Measurements from ENCODE around the gene PCED1B.
"Not testable (repeated sequence)": the region's sequence is repeated elsewhere in the genome, so short reads cannot be mapped to it uniquely, and the experiment has no call there.

PCED1B gene

DNA sequence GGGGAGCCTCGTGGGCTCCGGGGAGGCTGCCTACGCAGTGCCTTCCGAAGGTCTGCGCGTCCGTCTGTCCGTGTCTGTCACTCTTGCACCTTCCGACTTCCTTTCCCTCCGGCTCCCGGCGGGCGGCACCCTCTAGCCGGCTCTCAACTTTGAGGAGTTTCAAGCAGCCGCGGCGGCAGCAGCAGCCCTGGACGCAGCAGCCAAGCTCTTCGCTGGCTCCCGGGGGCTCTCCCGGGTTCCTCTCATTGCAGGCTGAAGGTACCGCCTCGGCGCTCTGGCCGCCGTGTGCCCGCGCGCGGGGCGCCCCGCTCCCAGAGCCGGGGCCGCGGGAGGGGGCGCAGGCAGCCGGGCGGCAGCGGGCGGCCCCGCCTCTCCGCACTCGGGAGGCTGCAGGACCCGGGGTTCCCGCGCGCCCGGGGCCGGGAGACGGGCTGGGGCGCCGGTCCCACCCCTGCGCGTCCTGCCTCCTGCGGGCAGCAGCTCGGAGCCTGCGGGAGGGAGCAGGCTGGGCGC lies at the start of gene PCED1B, which contains the start of gene AMIGO2:
PCED1B (plus strand) TSS at position 154 of the 513 bp plus-strand sequence. CDS start 155,443 bp downstream, outside the sequence.
AMIGO2 (minus strand) TSS at position 492 of the 513 bp plus-strand sequence. CDS start 957 bp downstream, outside the sequence.
- no peak for DNase-seq

DNA sequence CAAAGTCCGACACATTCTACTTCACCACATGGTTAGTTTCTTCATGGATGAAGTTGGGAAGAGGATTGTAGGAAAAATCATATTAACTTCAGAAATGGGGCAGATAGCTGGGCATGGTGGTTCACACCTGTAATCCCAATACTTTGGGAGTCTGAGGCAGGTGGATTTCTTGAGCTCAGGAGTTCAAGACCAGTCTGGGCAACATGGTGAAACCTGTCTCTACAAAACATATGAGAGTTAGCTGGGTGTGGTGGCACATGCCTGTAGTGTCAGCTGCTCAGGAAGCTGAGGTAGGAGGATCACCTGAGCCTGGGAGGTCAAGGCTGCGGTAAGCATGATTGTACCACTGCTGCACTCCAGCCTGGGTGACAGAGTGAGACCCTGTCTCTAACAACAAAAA lies 49.5 kb upstream of the PCED1B start:
- no peak for DNase-seq

GRCh38 chr12:47032644-47033043 lies 46.8 kb upstream of the PCED1B start:
- peak; percentile 27 for DNase-seq

DNA sequence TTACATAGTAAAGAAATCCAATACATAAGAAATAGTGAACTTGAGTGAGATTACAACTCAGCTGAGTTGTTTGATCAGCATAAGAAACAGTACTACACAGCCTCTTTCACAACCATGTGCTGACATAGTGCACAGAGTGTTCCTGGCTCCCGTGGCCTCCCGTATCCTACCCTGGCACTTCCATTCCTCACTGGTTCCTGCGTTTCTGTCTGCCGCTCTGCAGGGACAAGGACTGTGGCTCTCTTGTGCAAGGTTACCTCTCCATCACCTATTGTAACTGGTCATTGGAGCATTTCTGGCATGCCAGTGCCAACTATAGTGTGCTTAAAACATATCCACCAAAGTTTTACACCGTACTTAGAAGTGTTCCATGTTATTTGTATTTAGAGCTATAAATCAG lies 46.3 kb upstream of the PCED1B start:
- no peak for DNase-seq

- no peak for DNase-seq
These were observed 45.4 kb upstream of the PCED1B start for GRCh38 chr12:47033789-47034555.

GRCh38 chr12:47034661-47035060 lies 44.8 kb upstream of the PCED1B start:
- DNase-seq, result no peak

GRCh38 chr12:47035484-47035883 lies 43.9 kb upstream of the PCED1B start:
- no peak for DNase-seq

- no peak for DNase-seq
These were observed 41.1 kb upstream of the PCED1B start for GRCh38 chr12:47038270-47038748.

DNA sequence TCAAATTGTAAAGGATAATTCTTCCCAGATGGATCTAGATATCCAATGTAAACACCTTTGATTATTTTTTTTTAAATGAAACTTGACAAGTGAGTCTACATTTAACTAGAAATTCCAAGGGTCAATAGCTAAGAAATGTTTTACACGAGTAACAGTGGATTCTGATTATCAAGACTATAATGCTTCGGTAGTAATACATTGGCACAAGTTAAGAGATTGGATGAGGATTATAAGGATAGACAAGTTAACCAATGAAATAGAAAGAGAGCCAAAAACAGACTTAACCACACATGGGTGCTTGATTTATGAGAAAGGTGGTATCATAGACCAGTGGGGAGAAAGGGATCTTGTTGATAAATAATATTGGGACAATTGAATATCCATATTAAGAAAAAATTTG lies 40.3 kb upstream of the PCED1B start:
- DNase-seq, result no peak

GRCh38 chr12:47039756-47040155 lies 39.7 kb upstream of the PCED1B start:
- no peak for DNase-seq

DNA sequence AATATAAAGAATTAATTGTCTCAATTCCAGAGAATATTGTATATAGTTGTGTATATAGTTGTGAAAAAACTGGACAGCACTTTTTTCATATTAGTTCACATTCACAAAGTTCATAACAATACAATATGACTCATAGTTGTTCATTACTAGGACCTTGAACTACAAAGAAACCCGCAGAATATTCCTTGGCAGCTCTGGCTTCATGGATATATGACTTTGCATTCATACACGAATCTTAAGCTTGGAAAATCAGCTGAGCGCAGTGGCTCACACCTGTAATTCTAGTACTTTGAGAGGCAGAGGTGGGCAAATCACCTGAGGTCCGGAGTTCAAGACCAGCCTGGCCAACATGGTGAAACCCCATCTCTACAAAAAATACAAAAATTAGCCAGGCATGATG lies 38.1 kb upstream of the PCED1B start:
- DNase-seq, result no peak

DNA sequence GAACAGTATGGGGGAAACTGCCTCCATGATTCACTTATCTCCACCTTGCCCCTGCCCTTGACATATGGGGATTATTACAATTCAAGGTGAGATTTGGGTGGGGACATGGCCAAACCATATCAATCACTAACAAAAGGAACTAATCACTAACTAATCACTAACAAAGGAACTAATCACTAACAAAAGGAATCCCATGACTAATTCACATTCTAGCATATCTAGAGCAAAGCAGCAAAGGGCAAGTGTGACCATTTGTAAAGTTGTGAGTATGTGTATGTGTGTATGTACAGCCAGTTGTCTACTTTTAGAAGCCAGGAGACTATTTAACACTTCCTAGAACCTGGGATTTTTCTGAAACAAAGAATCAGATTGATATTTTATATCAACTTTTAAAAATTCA lies 30.9 kb upstream of the PCED1B start:
- no peak for DNase-seq

GRCh38 chr12:47051291-47051690 lies 28.1 kb upstream of the PCED1B start:
- not testable (repeated sequence) for DNase-seq

DNA sequence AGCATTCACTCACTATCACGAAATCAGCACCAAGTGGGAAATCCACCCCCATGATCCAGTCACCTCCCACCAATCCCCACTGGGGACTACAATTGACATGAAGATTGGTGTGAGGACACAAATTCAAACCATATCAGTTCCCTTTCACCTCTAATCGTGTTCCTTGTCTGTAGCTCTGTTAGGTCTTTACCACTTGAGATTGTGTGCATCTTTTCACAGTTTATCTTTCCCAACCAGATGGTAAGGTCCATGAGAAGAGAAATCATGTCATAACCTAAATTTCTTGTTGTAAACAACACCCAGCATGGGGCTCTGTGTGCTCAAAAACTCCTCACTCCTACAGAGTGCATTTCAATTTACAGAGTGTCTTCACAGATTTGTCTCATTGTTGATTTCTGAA lies 27.1 kb upstream of the PCED1B start:
- DNase-seq, result no peak

- DNase-seq, result no peak
These were observed 25.5 kb upstream of the PCED1B start for GRCh38 chr12:47053961-47054360.

DNA sequence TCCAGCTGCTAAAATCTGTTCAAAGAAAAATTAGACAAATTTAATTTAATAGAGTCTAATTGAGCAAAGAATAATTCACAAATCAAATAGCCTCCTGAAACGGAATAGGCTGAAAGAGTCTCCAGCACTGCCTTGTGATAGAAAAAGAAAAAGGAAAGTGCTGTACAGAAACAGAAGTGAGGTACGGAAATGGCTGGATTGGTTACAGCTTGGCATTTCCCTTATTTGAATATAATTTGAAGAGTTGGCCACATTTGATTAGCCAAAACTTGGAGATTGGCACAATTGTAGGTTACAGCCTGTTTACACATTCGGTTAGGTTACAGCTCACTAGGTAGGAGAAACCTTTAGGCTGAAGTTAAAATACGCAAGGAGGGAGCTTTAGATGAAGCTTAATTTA lies 24.8 kb upstream of the PCED1B start:
- no peak for DNase-seq

DNA sequence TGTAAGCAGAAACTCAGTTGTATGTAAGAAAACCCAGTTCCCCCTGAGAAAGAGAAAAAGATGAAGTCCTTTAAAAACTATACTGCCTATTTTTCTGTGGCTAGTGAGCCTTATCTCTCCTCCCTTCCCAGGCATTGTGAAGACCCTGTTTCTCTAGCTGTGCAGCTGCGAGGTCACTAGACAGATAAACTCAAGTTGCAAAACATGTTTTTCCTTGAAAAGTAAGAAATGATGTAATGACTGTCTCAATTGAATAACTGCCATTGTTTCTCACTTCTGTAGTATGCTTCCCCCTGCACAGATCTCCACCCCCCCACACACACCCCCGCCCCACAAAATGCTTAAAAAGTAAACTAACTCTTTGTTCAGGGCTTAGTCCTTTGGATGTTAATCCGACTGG lies 23.6 kb upstream of the PCED1B start:
- DNase-seq, result not testable (repeated sequence)

- not testable (repeated sequence) for DNase-seq
These were observed 22.5 kb upstream of the PCED1B start for GRCh38 chr12:47056944-47057343.

- not testable (repeated sequence) for DNase-seq
These were observed 20.8 kb upstream of the PCED1B start for GRCh38 chr12:47058640-47059039.

DNA sequence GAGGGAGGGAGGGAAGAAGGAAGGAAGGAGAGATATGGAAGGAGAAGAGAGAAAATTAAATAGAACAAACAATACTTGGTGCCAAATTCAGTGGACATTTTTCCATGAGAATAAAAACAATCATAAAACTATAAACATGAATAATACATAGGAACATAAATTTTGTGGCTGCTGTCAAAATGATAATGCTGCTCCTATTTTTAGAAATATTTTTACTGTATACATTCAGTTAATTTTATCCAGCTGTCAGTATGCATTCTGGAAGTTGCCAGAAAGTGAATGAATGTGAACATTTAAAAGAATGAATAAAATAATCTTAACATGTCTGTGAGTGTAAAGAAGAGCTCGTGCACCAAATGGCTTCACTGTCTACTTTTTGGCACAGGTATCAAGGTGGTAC lies 13.9 kb upstream of the PCED1B start:
- DNase-seq, result no peak

DNA sequence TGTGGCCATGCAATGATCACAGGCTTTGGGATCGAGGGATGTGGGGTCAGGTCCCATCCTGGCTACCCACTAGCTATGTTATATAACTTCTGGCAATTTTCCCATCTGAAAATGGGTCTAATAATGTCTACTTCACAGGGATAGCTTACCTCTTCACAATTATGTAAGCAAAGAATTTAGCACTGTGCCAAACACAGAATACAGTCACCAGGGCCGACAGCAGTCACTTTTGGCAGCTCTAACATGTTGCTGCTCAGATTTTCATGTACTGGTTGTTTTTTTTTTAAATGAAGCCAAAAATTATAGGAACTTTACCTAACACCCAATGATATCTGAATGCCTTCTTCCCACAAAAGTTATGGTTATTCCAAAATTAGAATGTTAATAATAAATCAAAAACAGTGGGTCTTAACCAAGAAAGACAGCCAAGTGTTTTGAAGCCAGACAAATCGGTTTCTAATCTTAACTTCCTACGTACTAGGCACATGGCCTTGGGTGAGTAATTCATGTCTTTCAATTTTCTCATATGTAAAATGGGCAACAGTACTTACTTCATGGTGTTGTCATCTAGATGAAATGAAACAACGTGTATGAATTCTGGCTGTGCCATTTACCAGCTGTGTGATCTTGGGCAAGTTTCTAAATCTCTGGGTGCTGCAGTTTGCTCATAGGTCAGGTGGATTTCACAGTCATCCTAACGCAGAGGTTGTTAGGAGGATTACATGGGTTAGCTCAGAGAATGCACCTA lies 13.0 kb upstream of the PCED1B start:
- no peak for DNase-seq

GRCh38 chr12:47067176-47067575 lies 12.2 kb upstream of the PCED1B start:
- no peak for DNase-seq

DNA sequence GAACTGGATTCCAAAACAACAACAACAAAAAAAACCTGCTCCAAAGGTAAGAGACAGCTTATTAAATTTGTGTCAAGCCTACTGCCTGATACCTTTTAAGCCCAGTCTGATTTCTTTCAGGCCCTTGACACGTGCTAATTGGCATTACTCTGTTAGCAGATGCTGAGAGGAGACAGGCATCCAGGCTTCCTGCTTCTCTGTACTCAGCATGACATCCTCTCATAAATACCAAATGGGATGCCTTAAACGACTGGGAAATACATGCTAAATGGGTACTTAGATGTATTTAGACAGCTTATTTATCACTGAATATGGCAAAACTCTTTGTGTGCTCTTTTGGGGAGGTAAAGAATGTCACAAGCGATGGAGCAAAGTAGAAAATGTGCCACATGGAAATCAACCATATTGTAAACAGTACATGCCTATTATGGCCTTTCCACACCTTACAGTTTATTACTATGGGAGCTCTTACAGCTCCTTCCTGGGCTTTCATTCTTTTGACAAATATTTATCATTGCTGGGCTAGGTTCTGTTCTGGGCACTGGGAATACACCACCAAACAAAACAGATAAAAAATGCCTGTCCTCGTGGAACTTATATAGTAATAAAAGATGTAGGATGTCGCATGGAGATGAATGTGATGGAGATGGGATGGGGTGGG lies 11.5 kb upstream of the PCED1B start:
- no peak for DNase-seq
